Lung (tissue), 12 donors: ENCODE measurements around the gene AKAP6. TPM values are rescaled to one million over a fixed set of nuclear protein-coding genes. Genes with fewer than 3 reads are reported as not detected.
A peak's percentile ranks its signal among the peaks of the same experiment; 100 is the strongest.

ENCODE experiments used
- ATAC-seq: fragments of 200-7000 bp; cut with Tn5 transposase; one replicate; pipeline ENCODE4 v1.9.1; 2020; ENCODE audit warnings: moderate number of reproducible peaks; ENCODE audit not compliant: insufficient read depth, low FRiP score
- DNase-seq, 3 donors: peaks; one replicate each; pipeline ENCODE4 v3.0.0-alpha.2; 2013 to 2017
- H3K27ac ChIP-seq, 2 donors: one replicate each; pipeline ENCODE4 v1.5.1; 2013; ENCODE audit warnings: mild to moderate bottlenecking in 2 of 2, moderate library complexity in 2 of 2, control low read depth in 1 of 2, inconsistent platforms in 1 of 2, low read depth in 1 of 2, low read length in 1 of 2
- H3K27me3 ChIP-seq, 3 donors: one replicate each; pipeline ENCODE4 v1.5.1; 2013; ENCODE audit warnings: low read length in 2 of 3; ENCODE audit not compliant: control insufficient read depth in 3 of 3, insufficient read depth in 3 of 3
- H3K36me3 ChIP-seq, 4 donors: one replicate each; pipeline ENCODE4 v1.5.1; 2013; ENCODE audit warnings: low read length in 4 of 4, mild to moderate bottlenecking in 1 of 4, moderate library complexity in 1 of 4; ENCODE audit not compliant: control insufficient read depth in 4 of 4, insufficient read depth in 4 of 4
- H3K4me1 ChIP-seq, 5 donors: one replicate each; pipeline ENCODE4 v1.5.1; 2013; ENCODE audit warnings: low read length in 5 of 5, mild to moderate bottlenecking in 2 of 5, moderate library complexity in 1 of 5; ENCODE audit not compliant: control insufficient read depth in 5 of 5, insufficient read depth in 5 of 5
- H3K4me3 ChIP-seq: one replicate; pipeline ENCODE4 v1.5.1; 2013; ENCODE audit warnings: mild to moderate bottlenecking, control low read depth, moderate library complexity
- H3K9ac ChIP-seq, 2 donors: one replicate each; pipeline ENCODE4 v1.5.1; 2013; ENCODE audit warnings: low read length in 2 of 2, control low read depth in 1 of 2; ENCODE audit not compliant: insufficient read depth in 1 of 2
- H3K9me3 ChIP-seq, 4 donors: one replicate each; pipeline ENCODE4 v1.5.1; 2013; ENCODE audit warnings: low read length in 3 of 4, mild to moderate bottlenecking in 1 of 4, moderate library complexity in 1 of 4; ENCODE audit not compliant: control insufficient read depth in 4 of 4, insufficient read depth in 3 of 4
- WGBS, 2 donors: extraction: QIAGEN DNeasy Blood & Tissue Kit; methylation state at CpG; one replicate each; pipeline ENCODE4 v1.1.7; 2013; 5-methylcytosine and 5-hydroxymethylcytosine counted together
- polyA plus RNA-seq, 2 donors: library from polyadenylated mRNA; stranded (reverse); fragments of 200-250 nt; gene quantifications; one replicate each; pipeline ENCODE4 v1.2.1, GENCODE V29; 2013
- total RNA-seq, 2 donors: library from RNA; depleted of rRNA in 1 of 2; stranded (reverse); fragments of >200 nt in 1 of 2; gene quantifications; one replicate each; pipeline ENCODE4 v1.2.1, GENCODE V29; 2014 to 2021
- TF ChIP-seq, protein P1 (sequence below): IDR thresholded peaks from 2 replicates; pipeline ENCODE4 v1.5.1; 2012; ENCODE audit warnings: mild to moderate bottlenecking; ENCODE audit errors: control extremely low read depth, extremely low read depth
- donor health status: control.
- donor health status: control.
- donor health status: Bipolar disorder and iron deficiency.
- donor health status: healthy.
- donor health status: DM: yes; HTN: yes; CAD: no.

Gene AKAP6
- total and polyA plus RNA-seq, 4 donors: 1.5 to 27.1 (median 7.7) TPM

DNA sequence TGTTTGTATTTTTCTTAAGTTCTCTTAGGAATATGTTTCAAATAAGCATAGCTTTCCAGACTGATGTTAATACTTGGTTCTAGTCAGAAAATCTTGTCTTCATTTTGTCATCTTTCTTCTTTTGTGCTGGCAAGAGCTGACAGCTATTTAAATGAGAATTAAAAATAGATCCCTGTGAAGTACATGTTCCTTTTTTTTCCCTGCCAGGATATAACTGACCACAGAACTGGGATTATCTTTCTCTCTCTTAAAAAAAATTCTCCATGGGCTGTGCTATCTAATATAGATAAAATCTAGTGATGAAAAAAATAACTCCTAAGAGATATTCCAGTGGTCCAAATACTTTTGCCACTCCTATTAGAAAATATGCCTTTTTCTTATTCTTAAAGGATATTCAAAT, 163.4 kb downstream of the AKAP6 start:
- TF ChIP-seq, protein P1, sequence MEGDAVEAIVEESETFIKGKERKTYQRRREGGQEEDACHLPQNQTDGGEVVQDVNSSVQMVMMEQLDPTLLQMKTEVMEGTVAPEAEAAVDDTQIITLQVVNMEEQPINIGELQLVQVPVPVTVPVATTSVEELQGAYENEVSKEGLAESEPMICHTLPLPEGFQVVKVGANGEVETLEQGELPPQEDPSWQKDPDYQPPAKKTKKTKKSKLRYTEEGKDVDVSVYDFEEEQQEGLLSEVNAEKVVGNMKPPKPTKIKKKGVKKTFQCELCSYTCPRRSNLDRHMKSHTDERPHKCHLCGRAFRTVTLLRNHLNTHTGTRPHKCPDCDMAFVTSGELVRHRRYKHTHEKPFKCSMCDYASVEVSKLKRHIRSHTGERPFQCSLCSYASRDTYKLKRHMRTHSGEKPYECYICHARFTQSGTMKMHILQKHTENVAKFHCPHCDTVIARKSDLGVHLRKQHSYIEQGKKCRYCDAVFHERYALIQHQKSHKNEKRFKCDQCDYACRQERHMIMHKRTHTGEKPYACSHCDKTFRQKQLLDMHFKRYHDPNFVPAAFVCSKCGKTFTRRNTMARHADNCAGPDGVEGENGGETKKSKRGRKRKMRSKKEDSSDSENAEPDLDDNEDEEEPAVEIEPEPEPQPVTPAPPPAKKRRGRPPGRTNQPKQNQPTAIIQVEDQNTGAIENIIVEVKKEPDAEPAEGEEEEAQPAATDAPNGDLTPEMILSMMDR: no peak
- Histone ChIP-seq H3K27ac (no peak overlapping the region), H3K9ac (no peak overlapping the region), H3K4me3 (no peak overlapping the region), H3K27me3 (no peaks in the 10 kb centered on the region), H3K9me3 (no peaks in the 10 kb centered on the region), H3K4me1 (peaks cover 0 to 21% (median 3%) of the 10 kb centered on the region in 5 donors), H3K36me3 (no peaks in the 10 kb centered on the region)
- DNase-seq (no peak), ATAC-seq (no peak)

- Histone ChIP-seq H3K9me3 (no peaks in the 10 kb centered on the region), H3K4me1 (peaks cover 0 to 19% (median under 1%) of the 10 kb centered on the region in 5 donors), H3K9ac (peak overlapping the region in 1 of 2 donors; percentile 34), H3K27ac (peak overlapping the region in 1 of 2 donors; percentile 86), H3K27me3 (no peaks in the 10 kb centered on the region), H3K36me3 (no peaks in the 10 kb centered on the region), H3K4me3 (no peak overlapping the region)
- ATAC-seq (no peak), DNase-seq (peak in 1 of 3 donors; percentile 12)
- TF ChIP-seq, protein P1: no peak
- WGBS, 2 donors: 69 to 78% methylated on average over 5 of the region's 5 CpGs
Observed at GRCh38 chr14:32494609-32495434, 165.7 kb downstream of the AKAP6 start.

- TF ChIP-seq, protein P1: no peak
- WGBS, 2 donors: 87 to 90% methylated on average over 6 of the region's 6 CpGs
- peak overlapping the region in 1 of 2 donors; percentile 34 for H3K9ac ChIP-seq
Observed at GRCh38 chr14:32495435-32495734, 166.3 kb downstream of the AKAP6 start.

More at GRCh38 chr14:32495435-32495734, 166.3 kb downstream of the AKAP6 start:
- Histone ChIP-seq H3K4me3 (no peak overlapping the region), H3K9me3 (no peaks in the 10 kb centered on the region), H3K27me3 (no peaks in the 10 kb centered on the region), H3K27ac (peak overlapping the region in 1 of 2 donors; percentile 86), H3K4me1 (peaks cover 0 to 19% (median 3%) of the 10 kb centered on the region in 5 donors), H3K36me3 (no peaks in the 10 kb centered on the region)
- DNase-seq: no peak
- ATAC-seq: no peak
